ENCODE results near the gene TCAF2.
"Not testable (repeated sequence)": the region's sequence is repeated elsewhere in the genome, so short reads cannot be mapped to it uniquely, and the experiment has no call there.

GRCh38 chr7:143606088-143606487 lies 14.7 kb upstream of the TCAF2 start:
- TF ChIP-seq CTCF (IDR thresholded peaks at IDR 0.05; ENCODE audit: low read depth, low read length); POLR2A (IDR thresholded peaks at IDR 0.05; ENCODE audit: extremely low read depth, insufficient read length): not testable (repeated sequence)
